Measurements from ENCODE around the gene AIF1. TPM values are rescaled to one million over a fixed set of nuclear protein-coding genes. Genes with fewer than 3 reads are reported as not detected.
"Not testable (repeated sequence)": the region's sequence is repeated elsewhere in the genome, so short reads cannot be mapped to it uniquely, and the experiment has no call there.

Gene AIF1
- polyA plus RNA-seq, 3 donors = 7.9 to 180 (median 63.1) TPM

- WGBS, 3 donors = 86 to 92% (median 86%) methylated on average over 8 of the region's 8 CpGs
- no peak overlapping the region for H3K27ac ChIP-seq (ENCODE audit: low read depth, low read length)
These were observed 35.2 kb upstream of the AIF1 start for GRCh38 chr6:31579546-31580437.

GRCh38 chr6:31580438-31580740, 34.6 kb upstream of the AIF1 start:
- 27 to 34% (median 30%) methylated on average over 11 of the region's 11 CpGs for WGBS, 3 donors
- H3K27ac ChIP-seq (ENCODE audit: low read depth, low read length) = no peak overlapping the region

GRCh38 chr6:31580807-31581433, 34.1 kb upstream of the AIF1 start:
- no peak overlapping the region for H3K27ac ChIP-seq (ENCODE audit: low read depth, low read length)
- 0% methylated on average over 56 to 62 of the region's 62 CpGs for WGBS, 3 donors

GRCh38 chr6:31581434-31582229, 33.4 kb upstream of the AIF1 start:
- 17 to 21% (median 20%) methylated on average over 21 of the region's 21 CpGs for WGBS, 3 donors

GRCh38 chr6:31582230-31582643, 32.8 kb upstream of the AIF1 start, which contains the start of gene LTB:
TSS of gene LTB (minus strand) at chr6:31582424. CDS start at chr6:31582417, 7 bp downstream.
- no peak within 1 kb of the TSS for H3K27ac ChIP-seq (ENCODE audit: low read depth, low read length)
- WGBS, 3 donors = 36 to 57% (median 50%) methylated on average over 2 to 3 of the region's 3 CpGs

More at GRCh38 chr6:31581434-31582229, 33.4 kb upstream of the AIF1 start:
- no peak overlapping the region for H3K27ac ChIP-seq (ENCODE audit: low read depth, low read length)

- no peak overlapping the region for H3K27ac ChIP-seq (ENCODE audit: low read depth, low read length)
- WGBS, 3 donors = 58 to 64% (median 62%) methylated on average over 2 of the region's 2 CpGs
These were observed 29.5 kb upstream of the AIF1 start for GRCh38 chr6:31585491-31585890.

- H3K27ac ChIP-seq (ENCODE audit: low read depth, low read length) = peak within 1 kb of the TSS; percentile 17
- 29 to 50% (median 35%) methylated on average over 1 of the region's 1 CpG for WGBS, 3 donors
These were observed 29.0 kb upstream of the AIF1 start, which contains the start of gene LST1 for GRCh38 chr6:31586008-31586407. TSS of gene LST1 (plus strand) at chr6:31586277. CDS start at chr6:31587300, 1,023 bp downstream.

GRCh38 chr6:31586599-31587281, 28.3 kb upstream of the AIF1 start:
- peak overlapping the region; percentile 17 for H3K27ac ChIP-seq (ENCODE audit: low read depth, low read length)
- 43 to 46% (median 46%) methylated on average over 8 to 9 of the region's 9 CpGs for WGBS, 3 donors

- WGBS, 3 donors = 50 to 58% (median 57%) methylated on average over 12 of the region's 12 CpGs
These were observed 26.9 kb upstream of the AIF1 start for GRCh38 chr6:31587791-31588777.

GRCh38 chr6:31588871-31589650, 26.0 kb upstream of the AIF1 start:
- 47 to 55% (median 49%) methylated on average over 9 of the region's 9 CpGs for WGBS, 3 donors
- no peak overlapping the region for H3K27ac ChIP-seq (ENCODE audit: low read depth, low read length)

More at GRCh38 chr6:31587791-31588777, 26.9 kb upstream of the AIF1 start:
- H3K27ac ChIP-seq (ENCODE audit: low read depth, low read length) = no peak overlapping the region

GRCh38 chr6:31590691-31591090, 24.3 kb upstream of the AIF1 start:
- H3K27ac ChIP-seq (ENCODE audit: low read depth, low read length) = not testable (repeated sequence)
- WGBS, 3 donors = 74 to 88% (median 83%) methylated on average over 5 of the region's 5 CpGs

- 86 to 94% (median 88%) methylated on average over 7 of the region's 7 CpGs for WGBS, 3 donors
- H3K27ac ChIP-seq (ENCODE audit: low read depth, low read length) = no peak overlapping the region
These were observed 22.6 kb upstream of the AIF1 start for GRCh38 chr6:31592396-31592771.

GRCh38 chr6:31597006-31597405, 18.0 kb upstream of the AIF1 start:
- no peak overlapping the region for H3K27ac ChIP-seq (ENCODE audit: low read depth, low read length)
- 22 to 33% (median 23%) methylated on average over 2 of the region's 2 CpGs for WGBS, 3 donors

- 70 to 90% (median 81%) methylated on average over 1 of the region's 1 CpG for WGBS, 3 donors
- H3K27ac ChIP-seq (ENCODE audit: low read depth, low read length) = no peak overlapping the region
These were observed 7.7 kb upstream of the AIF1 start for GRCh38 chr6:31607317-31607716.

- 74% methylated on average over 8 of the region's 8 CpGs for WGBS, 3 donors
- H3K27ac ChIP-seq (ENCODE audit: low read depth, low read length) = no peak overlapping the region
These were observed 5.3 kb upstream of the AIF1 start for GRCh38 chr6:31609519-31610406.

- H3K27ac ChIP-seq (ENCODE audit: low read depth, low read length) = no peak overlapping the region
- WGBS, 3 donors = 57 to 83% (median 75%) methylated on average over 4 of the region's 4 CpGs
These were observed 4.1 kb upstream of the AIF1 start for GRCh38 chr6:31610968-31611367.

Data from adipose tissue (tissue), 3 donors.